ENCODE measurements around the gene TUBA4B. TPM values are rescaled to one million over a fixed set of nuclear protein-coding genes. Genes with fewer than 3 reads are reported as not detected.

Gene TUBA4B
- total RNA-seq, 1 experiment from 2014 or later = not detected

DNA sequence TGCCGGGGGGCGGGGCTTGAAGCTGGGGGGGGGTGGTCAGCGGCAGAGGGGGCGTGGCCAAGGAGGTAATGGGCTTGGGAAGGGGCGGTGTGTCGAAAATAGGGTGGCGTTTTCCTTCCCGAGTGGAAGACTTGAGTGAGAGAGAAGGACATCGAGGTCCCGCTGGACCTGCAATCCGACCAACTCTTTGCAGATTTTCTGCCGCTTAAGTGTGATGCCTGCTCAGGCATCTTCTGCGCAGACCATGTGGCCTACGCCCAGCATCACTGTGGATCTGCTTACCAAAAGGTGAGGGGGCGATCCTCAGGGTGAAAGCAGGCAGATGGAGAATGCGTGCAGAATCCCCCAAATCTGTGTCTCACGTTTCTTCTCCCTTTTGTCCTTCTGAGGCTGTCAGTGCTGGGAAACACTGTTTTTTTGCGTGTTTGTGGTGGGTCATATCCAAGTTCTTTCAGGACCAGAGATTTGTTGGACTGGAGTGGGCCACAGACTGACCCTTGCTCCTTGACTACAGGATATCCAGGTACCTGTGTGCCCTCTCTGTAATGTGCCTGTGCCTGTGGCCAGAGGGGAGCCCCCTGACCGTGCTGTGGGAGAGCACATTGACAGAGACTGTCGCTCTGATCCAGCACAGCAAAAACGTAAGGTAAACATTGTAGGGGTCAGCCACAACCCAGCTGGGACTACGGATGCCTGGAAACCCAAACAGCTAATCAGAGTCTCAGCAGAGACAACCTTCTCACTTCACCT is 45.7 kb upstream of the TUBA4B start:
- Histone ChIP-seq H2BK5ac (ENCODE audit: insufficient read length, low read length) (no peak overlapping the region), H3K23me2 (ENCODE audit: insufficient read length, low read depth, low read length, poor library complexity, severe bottlenecking) (peaks cover 4% of the 10 kb centered on the region), H3K79me2 (ENCODE audit: insufficient read depth, low read length) (no peaks in the 10 kb centered on the region), H3K4ac (ENCODE audit: low read depth, low read length) (no peak overlapping the region), H3K18ac (ENCODE audit: insufficient read length, low read depth, low read length) (no peak overlapping the region), H2AK5ac (ENCODE audit: insufficient read length, low read length) (no peak overlapping the region), H3K56ac (ENCODE audit: insufficient read length, low read depth, low read length) (no peak overlapping the region), H3T11ph (ENCODE audit: low read length) (no peak overlapping the region), H4K5ac (ENCODE audit: insufficient read length, low read depth, low read length) (no peak overlapping the region), H2BK120ac (ENCODE audit: low read depth, low read length, poor library complexity, severe bottlenecking) (no peak overlapping the region), H2BK15ac (ENCODE audit: low read depth, low read length) (no peak overlapping the region), H3K27ac (ENCODE audit: insufficient read length, low read depth, low read length) (no peak overlapping the region), H4K8ac (replicated peaks; ENCODE audit: insufficient read length, low read depth, low read length) (no peak overlapping the region), H3K14ac (ENCODE audit: insufficient read depth, low read length) (no peak overlapping the region), H3K9ac (ENCODE audit: extremely low read depth, insufficient read length, low read length) (peak overlapping the region; percentile 3), H2BK20ac (ENCODE audit: low read depth, low read length, poor library complexity, severe bottlenecking) (no peak overlapping the region), H4K20me1 (ENCODE audit: control insufficient read depth, insufficient read depth, insufficient read length) (no peaks in the 10 kb centered on the region), H2AFZ (ENCODE audit: low read length) (no peak overlapping the region), H3K4me1 (ENCODE audit: insufficient read depth, low read length) (no peaks in the 10 kb centered on the region), H3K9me3 (ENCODE audit: control insufficient read depth, low read depth, low read length) (no peaks in the 10 kb centered on the region), H4K91ac (ENCODE audit: insufficient read length, low read depth, low read length) (no peak overlapping the region), H3K23ac (ENCODE audit: insufficient read length, low read depth, low read length) (no peak overlapping the region), H3K4me2 (ENCODE audit: insufficient read depth, insufficient read length, low read length) (peak overlapping the region; percentile 67), H2BK12ac (ENCODE audit: insufficient read length, low read depth, low read length) (no peak overlapping the region), H3K27me3 (ENCODE audit: insufficient read depth, low read length) (no peaks in the 10 kb centered on the region), H3K79me1 (ENCODE audit: insufficient read depth, low read depth, low read length, poor library complexity, severe bottlenecking) (no peaks in the 10 kb centered on the region)
- no peak for TF ChIP-seq CTCF (conservative IDR thresholded peaks at IDR 0.05)
- WGBS (ENCODE audit: extremely low coverage, insufficient read length, low lambda C conversion rate) = no CpG with 5 or more reads among the region's 22 CpGs
- H3K27ac Mint-ChIP-seq = peak overlapping the region in 2 of 3 experiments; percentile 1 to 63; a peak in 3 of 7 replicates
- peaks cover 3% of the 10 kb centered on the region in 2 experiments; a peak in 3 of 5 replicates for H3K9me3 Mint-ChIP-seq
- peaks cover 10% of the 10 kb centered on the region for H3K27me3 Mint-ChIP-seq (ENCODE audit: low read depth)
- H3K4me1 Mint-ChIP-seq = peaks cover 8 to 13% of the 10 kb centered on the region in 2 experiments
- H3K4me3 Mint-ChIP-seq = peak overlapping the region; percentile 83 to 88
- DNase-seq = no peak
- H3K36me3 Mint-ChIP-seq (ENCODE audit: insufficient read depth in 1 of 3, low read depth in 3 of 3) = peaks cover 7 to 46% (median 37%) of the 10 kb centered on the region in 3 experiments
